ENCODE results near the gene TRAPPC10.

GRCh38 chr21:44049606-44050005, 37.5 kb downstream of the TRAPPC10 start:
- TF ChIP-seq, protein P1, sequence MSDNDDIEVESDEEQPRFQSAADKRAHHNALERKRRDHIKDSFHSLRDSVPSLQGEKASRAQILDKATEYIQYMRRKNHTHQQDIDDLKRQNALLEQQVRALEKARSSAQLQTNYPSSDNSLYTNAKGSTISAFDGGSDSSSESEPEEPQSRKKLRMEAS (IDR thresholded peaks at IDR 0.05; ENCODE audit: low read depth), result no peak
- no peak for TF ChIP-seq ELF1 (IDR thresholded peaks at IDR 0.05)
